Amniotic stem cell (primary cell): ENCODE measurements around the gene CREBZF.
"Not testable (repeated sequence)": the region's sequence is repeated elsewhere in the genome, so short reads cannot be mapped to it uniquely, and the experiment has no call there.

Experiments used
- DNase-seq: peaks from one replicate; lab custom pipeline; 2025; lab: John Stamatoyannopoulos, UW

The CREBZF gene

DNA sequence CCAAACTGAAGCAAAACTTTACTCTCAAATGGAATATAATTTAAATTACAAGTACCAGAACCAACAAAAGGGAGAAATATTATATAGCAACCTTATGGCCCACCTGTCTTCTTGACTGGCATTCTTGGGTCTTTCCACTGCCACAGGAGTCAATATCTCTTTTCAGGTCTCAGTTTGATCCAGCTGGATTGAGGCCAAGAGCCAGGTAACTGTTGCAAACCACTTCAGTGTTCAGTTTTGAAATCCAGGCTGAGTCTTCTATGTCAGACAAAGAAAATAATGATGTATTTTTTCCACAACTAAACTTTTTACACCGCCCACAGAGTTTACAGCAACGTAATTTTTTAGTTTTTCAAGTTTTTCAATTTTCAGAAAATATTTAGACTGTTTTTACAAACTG, 38.4 kb downstream of the CREBZF start:
- DNase-seq: no peak

DNA sequence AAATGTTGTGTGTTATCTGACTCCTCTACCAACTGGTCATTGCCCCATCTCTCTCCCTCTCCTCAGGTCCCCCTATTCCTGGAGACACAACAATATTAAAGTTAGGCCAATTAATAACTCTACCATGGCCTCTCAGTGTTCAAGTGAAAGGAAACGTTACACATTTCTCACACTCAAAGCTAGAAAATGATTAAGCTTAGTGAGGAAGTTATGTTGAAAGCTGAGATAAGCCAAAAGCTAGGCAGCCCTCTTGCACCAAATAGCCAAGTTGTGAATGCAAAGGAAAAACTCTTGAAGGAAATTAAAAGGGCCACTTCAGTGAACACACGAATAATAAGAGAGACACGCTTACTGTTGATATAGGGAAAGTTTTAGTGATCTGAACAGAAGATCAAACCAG, 44.7 kb downstream of the CREBZF start:
- DNase-seq: no peak

DNA sequence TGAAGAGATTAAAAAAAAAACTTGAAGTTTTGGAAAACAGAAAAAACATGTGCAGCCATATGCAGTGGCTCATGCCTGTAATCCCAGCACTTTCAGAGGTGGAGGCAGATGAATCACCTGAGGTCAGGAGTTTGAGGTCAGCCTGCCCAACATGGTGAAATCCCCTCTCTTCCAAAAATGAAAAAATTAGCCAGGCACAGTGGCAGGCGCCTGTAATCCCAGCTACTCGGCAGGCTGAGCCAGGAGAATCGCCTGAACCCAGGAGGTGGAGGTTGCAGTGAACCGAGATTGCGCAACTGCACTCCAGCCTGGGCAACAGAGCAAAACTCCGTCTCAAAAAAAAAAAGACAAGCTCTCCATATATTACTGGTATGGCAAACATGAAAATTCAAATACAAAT, 45.4 kb downstream of the CREBZF start:
- DNase-seq: no peak

DNA sequence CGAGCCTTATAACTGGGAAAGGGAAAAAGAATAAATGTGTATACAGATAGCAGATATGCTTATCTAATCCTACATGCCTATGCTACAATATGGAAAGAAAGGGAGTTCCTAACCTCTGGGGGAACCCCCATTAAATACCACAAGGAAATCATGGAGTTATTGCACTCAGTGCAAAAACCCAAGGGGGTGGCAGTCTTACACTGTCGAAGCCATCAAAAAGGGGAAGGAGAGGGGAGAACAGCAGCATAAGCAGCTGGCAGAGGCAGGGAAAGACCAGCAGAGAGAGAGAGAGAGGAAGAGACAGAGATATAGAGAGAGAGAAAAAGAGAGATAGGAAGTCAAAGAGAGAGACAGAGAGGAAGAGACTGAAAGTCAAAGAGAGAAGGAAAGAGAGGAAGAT, 53.3 kb downstream of the CREBZF start:
- not testable (repeated sequence) for DNase-seq
